HL-60 (cell line): ENCODE results near the gene RASSF5.

Experiments used
- DNase-seq, 2 experiments: peaks; one replicate each; pipeline ENCODE4 v3.0.0-alpha.2; 2010 to 2020; ENCODE audit warnings: low read depth in 1 of 2, low spot score in 1 of 2
- H3K27ac ChIP-seq: fragments of 250-450 bp; sonication (Bioruptor Pico); replicated peaks from 2 replicates; pipeline ENCODE4 v1.5.1; 2020; ENCODE audit warnings: mild to moderate bottlenecking, moderate library complexity
- H3K27me3 ChIP-seq: fragments of 250-450 bp; sonication (Bioruptor Pico); 2 replicates; pipeline ENCODE4 v1.5.1; 2021; ENCODE audit warnings: mild to moderate bottlenecking, moderate library complexity; ENCODE audit not compliant: insufficient read depth, poor library complexity, severe bottlenecking
- H3K4me3 ChIP-seq: replicated peaks from 2 replicates; pipeline ENCODE4 v1.5.1; 2011; ENCODE audit warnings: mild to moderate bottlenecking, control low read depth, low read length; ENCODE audit not compliant: insufficient read depth
- GABPA ChIP-seq: IDR thresholded peaks from 2 replicates; pipeline ENCODE4 v1.6.1; 2012; ENCODE audit warnings: low read depth
- POLR2AphosphoS5 ChIP-seq: IDR thresholded peaks from 2 replicates; pipeline ENCODE4 v1.6.1; 2012; ENCODE audit warnings: low read depth
- SPI1 ChIP-seq: IDR thresholded peaks from 2 replicates; pipeline ENCODE4 v1.6.1; 2012; ENCODE audit warnings: low read depth, mild to moderate bottlenecking, borderline replicate concordance
- TF ChIP-seq, protein P1 (sequence below): IDR thresholded peaks from 2 replicates; pipeline ENCODE4 v1.6.1; 2012; ENCODE audit warnings: low read depth; ENCODE audit not compliant: insufficient replicate concordance
- TF ChIP-seq, protein P2 (sequence below): IDR thresholded peaks from one replicate; pipeline ENCODE4 v1.5.1; 2011; ENCODE audit warnings: low read length, control low read depth, inconsistent platforms; ENCODE audit not compliant: insufficient read depth

The RASSF5 gene

DNA sequence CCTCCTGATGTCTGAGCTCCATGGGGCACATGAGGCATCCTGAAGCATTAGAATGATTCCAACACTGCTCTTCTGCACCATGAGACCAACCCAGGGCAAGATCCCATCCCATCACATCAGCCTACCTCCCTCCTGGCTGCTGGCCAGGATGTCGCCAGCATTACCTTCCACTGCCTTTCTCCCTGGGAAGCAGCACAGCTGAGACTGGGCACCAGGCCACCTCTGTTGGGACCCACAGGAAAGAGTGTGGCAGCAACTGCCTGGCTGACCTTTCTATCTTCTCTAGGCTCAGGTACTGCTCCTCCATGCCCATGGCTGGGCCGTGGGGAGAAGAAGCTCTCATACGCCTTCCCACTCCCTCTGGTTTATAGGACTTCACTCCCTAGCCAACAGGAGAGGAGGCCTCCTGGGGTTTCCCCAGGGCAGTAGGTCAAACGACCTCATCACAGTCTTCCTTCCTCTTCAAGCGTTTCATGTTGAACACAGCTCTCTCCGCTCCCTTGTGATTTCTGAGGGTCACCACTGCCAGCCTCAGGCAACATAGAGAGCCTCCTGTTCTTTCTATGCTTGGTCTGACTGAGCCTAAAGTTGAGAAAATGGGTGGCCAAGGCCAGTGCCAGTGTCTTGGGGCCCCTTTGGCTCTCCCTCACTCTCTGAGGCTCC is 11.1 kb upstream of the RASSF5 start:
- no peak for DNase-seq
- no peak overlapping the region for H3K4me3 ChIP-seq
- H3K27me3 ChIP-seq = no peaks in the 10 kb centered on the region
- TF ChIP-seq GABPA (no peak), POLR2AphosphoS5 (no peak), SPI1 (no peak)
- TF ChIP-seq, protein P1, sequence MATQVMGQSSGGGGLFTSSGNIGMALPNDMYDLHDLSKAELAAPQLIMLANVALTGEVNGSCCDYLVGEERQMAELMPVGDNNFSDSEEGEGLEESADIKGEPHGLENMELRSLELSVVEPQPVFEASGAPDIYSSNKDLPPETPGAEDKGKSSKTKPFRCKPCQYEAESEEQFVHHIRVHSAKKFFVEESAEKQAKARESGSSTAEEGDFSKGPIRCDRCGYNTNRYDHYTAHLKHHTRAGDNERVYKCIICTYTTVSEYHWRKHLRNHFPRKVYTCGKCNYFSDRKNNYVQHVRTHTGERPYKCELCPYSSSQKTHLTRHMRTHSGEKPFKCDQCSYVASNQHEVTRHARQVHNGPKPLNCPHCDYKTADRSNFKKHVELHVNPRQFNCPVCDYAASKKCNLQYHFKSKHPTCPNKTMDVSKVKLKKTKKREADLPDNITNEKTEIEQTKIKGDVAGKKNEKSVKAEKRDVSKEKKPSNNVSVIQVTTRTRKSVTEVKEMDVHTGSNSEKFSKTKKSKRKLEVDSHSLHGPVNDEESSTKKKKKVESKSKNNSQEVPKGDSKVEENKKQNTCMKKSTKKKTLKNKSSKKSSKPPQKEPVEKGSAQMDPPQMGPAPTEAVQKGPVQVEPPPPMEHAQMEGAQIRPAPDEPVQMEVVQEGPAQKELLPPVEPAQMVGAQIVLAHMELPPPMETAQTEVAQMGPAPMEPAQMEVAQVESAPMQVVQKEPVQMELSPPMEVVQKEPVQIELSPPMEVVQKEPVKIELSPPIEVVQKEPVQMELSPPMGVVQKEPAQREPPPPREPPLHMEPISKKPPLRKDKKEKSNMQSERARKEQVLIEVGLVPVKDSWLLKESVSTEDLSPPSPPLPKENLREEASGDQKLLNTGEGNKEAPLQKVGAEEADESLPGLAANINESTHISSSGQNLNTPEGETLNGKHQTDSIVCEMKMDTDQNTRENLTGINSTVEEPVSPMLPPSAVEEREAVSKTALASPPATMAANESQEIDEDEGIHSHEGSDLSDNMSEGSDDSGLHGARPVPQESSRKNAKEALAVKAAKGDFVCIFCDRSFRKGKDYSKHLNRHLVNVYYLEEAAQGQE = no peak
- TF ChIP-seq, protein P2, sequence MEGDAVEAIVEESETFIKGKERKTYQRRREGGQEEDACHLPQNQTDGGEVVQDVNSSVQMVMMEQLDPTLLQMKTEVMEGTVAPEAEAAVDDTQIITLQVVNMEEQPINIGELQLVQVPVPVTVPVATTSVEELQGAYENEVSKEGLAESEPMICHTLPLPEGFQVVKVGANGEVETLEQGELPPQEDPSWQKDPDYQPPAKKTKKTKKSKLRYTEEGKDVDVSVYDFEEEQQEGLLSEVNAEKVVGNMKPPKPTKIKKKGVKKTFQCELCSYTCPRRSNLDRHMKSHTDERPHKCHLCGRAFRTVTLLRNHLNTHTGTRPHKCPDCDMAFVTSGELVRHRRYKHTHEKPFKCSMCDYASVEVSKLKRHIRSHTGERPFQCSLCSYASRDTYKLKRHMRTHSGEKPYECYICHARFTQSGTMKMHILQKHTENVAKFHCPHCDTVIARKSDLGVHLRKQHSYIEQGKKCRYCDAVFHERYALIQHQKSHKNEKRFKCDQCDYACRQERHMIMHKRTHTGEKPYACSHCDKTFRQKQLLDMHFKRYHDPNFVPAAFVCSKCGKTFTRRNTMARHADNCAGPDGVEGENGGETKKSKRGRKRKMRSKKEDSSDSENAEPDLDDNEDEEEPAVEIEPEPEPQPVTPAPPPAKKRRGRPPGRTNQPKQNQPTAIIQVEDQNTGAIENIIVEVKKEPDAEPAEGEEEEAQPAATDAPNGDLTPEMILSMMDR = no peak
- H3K27ac ChIP-seq = no peak overlapping the region

DNA sequence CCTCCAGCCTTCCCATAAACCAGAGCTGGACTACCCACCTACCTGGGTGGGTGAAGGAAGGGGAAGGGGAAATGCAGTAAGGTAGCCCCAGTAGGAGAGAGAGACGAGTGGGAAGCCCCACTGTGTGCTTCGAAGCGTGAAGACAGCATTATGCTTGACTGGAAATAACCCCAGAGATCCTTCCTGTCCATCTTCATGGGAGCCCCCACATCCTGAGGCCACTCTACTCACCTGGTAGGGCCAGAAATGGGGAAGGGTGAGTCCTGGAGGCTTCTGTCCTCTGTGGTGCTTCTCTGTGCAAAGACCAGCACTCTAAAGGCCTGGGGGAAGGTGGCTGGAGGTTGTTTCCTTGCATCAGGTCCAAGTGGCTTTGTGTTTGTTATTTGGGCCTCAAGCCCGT is 10.0 kb upstream of the RASSF5 start:
- Histone ChIP-seq H3K4me3 (no peak overlapping the region), H3K27ac (no peak overlapping the region), H3K27me3 (no peaks in the 10 kb centered on the region)
- TF ChIP-seq, protein P2 = no peak
- TF ChIP-seq POLR2AphosphoS5 (no peak), SPI1 (no peak), GABPA (no peak)
- TF ChIP-seq, protein P1 = no peak
- no peak for DNase-seq

DNA sequence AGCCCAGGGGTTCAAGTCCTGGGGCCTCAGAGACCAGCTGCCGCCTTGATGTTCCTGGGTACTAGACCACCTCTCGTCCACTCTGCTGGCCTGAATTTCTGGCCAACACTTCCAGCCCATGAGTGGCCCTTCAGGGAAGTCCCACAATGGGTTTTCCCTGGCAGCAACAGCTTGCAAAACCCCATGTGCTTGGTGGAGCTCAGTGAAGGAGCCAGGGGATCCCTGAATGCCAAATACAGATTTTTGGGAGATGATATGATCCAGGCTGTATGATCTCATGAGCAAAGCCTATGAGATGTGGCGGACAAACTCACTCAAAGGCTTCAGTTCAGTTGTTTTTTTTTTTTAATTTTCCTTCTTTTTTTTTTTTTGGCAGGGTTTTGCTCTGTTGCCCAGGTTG is 9.6 kb upstream of the RASSF5 start:
- TF ChIP-seq SPI1 (no peak), POLR2AphosphoS5 (no peak), GABPA (no peak)
- TF ChIP-seq, protein P2 = no peak
- TF ChIP-seq, protein P1 = no peak
- DNase-seq = no peak

More for the DNA sequence above, 9.6 kb upstream of the RASSF5 start:
- no peak overlapping the region for H3K4me3 ChIP-seq
- H3K27ac ChIP-seq = no peak overlapping the region
- no peaks in the 10 kb centered on the region for H3K27me3 ChIP-seq
